GM18505 (cell line): ENCODE data around the gene GALT.

Experiments used
- ATAC-seq: cut with Tn5 transposase; IDR thresholded peaks from one replicate; pipeline ENCODE4 v1.9.1; 2021; ENCODE audit not compliant: unreplicated experiment
- POLR2A ChIP-seq: IDR thresholded peaks from 4 replicates; pipeline ENCODE4 v1.6.1; 2011; ENCODE audit warnings: borderline replicate concordance; ENCODE audit not compliant: insufficient read depth, insufficient read length; ENCODE audit errors: extremely low read depth

The GALT gene

DNA sequence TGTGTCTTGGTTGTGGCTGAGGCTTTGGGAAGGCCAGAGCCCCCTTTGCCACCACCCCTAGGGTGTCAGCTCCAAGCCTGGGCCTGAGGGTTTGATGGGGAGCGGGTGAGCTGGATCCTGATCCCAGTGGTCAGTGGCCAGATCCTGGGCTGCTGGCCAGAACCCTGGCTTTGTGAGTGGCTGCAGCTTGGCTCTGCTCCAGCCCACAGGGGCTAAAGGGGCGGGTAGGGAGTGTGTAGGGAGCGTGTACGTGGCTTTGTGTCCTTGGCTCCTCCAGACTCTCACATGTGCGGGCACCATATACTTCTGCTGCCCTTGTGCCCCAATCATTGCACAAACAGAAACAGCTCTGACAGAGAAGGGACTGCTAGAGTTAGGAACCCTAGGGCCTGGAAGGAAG, 4.3 kb downstream of the GALT start:
- ATAC-seq = no peak

DNA sequence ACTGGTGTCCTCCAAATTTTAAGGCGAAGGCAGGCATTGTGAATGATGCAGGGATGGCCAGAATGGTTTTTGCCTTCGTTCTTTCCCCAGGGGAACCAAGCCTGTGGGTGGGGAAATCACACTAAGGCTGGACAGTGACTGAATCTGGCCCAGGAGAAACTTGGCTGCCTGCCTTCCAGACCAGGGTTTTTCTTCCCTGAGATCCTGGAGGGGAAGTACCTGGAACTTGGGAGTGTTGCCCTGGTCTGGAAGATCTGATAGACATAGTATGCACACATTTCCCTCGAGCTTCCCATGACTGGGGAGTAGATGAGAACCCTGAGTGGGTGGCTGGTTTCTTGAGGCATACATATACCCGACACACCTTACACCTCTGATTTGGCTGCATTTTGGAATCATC, 4.8 kb downstream of the GALT start:
- no peak for TF ChIP-seq POLR2A
- no peak for ATAC-seq

More for the DNA sequence above, 4.3 kb downstream of the GALT start:
- TF ChIP-seq POLR2A = no peak

DNA sequence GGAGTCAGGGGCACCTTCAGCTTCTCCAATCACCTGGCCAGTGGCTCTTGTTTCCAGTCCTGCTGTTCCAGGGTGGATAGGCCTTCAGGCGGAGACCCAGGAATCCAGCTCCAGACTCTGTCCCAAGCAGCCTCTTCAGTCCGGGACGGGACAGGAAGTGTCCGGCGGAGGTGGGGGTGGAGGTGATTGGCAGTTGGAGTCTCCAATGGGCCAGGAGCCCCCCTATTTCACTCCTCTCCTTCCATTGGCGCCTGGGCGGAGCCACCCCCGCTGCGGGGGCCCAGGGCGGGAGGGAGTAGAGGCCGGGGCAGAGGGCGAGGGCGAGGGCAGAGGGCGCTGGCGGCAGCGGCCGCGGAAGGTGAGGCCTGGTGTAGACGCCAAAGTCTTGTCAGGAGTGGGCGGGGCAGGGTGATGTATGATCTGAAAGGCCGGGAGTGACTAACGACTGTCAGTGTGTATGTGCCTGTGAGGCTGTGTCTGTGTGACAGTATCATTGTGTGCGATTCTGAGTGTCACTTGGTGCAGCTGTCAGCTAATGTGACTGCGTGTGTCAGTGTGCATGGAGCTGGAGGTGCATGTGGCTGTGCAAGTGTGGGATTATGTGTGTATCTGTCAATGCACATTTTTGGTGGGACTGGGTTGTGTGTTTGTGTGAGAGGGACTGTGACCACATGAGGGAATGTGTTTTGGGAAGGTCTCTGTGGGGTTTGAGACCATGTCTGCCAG, 5.6 kb downstream of the GALT start, which contains the start of gene IL11RA:
IL11RA (plus strand) TSS at position 310 of the 726 bp plus-strand sequence. CDS start 3,033 bp downstream, outside the sequence.
- ATAC-seq = no peak
- peak; percentile 45 for TF ChIP-seq POLR2A

DNA sequence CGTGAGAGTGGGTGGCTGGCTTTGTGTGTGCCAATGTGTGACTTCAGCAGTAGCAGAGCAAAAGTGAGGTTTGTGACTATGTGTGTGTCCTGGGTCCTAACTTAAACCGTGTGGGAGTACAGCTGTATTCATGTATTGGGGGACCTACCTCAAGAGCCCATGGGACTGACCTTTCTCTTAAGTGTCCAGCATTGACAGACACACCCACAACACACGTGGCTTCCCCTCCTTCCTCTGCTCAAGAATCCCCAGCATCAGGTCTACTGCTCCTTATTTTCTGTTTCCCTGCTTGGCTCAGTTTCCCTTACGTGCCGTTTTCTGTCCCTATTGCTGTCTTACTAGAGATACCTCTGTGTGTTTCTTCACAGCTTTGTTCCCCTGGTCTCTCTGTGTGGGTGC, 6.1 kb downstream of the GALT start:
- ATAC-seq = no peak
- TF ChIP-seq POLR2A = no peak

DNA sequence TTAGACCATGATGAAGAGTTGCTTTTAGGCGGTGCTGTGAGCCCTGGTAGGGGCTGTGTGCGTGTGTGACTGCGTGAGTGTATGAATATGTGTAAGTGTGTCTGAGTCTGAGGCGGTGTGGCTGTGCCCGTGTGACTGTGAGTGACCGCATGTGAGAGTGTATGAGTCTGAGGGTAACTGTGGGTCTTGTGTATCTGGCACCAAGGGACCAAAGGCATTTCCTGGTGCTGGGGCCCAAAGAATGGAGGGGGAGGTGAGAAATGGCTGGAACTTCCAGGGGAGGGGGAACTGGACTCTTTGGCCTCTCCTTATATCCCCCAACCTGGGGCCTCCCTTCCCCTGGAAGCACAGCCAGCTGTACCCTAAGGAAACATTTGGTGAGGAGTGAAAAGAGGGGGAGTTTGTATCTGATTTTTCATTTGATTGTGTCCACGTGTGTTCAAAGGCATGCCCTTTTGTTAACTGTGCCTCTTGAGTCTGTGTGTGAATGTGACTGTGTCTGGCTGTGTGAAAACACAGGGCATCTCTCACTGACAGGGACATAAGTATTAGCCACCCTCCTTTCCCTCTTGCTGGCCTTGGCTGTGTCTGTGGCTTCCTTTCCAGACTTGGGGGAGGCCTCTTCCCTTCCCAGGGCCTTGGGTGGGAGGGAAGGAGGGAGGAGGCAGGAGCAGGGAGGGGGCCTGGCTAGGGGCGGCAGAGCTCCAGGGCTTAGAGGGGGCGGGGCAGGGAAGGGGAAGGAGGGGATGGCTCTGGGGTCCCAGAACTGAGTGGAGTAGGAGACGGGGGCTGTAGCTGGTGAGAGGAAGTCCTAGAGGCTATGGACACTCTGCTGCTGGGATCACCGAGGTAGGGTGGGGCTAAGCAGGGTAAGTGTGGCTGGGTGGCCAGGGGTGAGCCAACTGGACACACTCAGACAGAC, 6.9 kb downstream of the GALT start:
- no peak for TF ChIP-seq POLR2A
- no peak for ATAC-seq

DNA sequence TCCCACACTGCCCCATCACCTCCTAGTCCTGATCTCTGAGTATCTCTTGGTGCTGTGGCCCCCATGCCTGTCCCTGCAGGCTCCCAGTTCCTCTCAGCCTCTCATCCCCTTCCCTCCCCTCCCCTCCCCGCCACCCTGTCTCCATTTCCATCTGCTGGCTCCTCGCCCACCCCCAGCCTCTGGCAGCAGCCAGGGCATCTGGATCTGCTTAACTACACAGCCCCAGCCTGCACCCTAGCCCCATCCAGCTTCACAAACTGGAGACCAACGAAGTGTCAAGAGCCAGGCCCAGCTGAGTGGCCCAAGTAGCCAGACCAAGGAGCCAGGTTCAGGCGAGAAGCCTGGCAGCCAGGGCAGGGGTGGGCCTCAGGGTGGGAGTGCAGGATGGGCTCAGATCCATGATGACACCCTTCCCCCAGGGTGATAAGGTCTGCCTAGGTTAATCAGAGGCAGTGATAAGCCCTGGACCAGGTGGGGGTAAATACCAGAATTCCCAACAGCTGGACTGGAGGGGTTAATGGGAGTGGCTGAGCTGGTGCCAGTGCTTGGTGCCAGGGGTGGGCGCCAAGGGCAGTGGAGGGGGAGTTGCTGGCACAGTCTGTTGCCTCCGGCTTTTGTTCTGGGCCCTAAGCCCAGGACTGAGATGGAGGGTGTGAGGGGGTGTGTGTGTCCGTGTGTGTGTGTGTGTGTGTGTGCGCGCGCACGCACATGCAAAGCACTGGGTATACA, 8.0 kb downstream of the GALT start:
- no peak for ATAC-seq
- no peak for TF ChIP-seq POLR2A

DNA sequence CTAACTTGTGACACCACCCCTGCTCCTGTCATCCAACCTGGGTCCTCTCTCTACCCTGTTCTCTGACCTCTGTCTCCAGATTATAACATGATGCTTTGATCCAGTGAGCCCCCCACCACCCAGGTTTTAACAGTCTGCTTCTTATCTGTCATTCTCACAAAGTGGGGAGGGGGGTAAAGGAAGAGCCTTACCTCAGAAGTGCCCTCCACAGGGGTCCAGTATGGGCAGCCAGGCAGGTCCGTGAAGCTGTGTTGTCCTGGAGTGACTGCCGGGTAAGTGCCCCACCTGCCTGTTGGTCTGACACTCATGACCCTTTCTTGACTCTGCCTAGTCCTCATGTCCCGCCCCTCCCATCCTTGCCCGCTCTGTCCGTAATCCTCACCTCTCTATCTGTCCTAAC, 8.9 kb downstream of the GALT start:
- no peak for TF ChIP-seq POLR2A
- ATAC-seq = no peak

DNA sequence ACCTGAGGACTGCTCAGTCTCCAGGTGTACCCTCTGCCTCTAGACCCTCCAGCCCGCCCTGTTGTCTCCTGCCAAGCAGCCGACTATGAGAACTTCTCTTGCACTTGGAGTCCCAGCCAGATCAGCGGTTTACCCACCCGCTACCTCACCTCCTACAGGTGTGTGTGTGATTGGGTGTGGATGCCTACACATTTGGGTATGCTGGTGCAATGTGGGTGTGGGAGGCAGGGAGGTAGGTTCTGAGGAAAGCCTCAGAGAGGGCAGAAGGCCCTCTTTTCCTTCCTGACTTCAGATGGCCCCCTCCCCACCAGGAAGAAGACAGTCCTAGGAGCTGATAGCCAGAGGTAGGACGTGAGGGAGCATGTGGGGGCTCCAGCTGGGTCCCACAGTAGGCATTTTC, 10.5 kb downstream of the GALT start:
- TF ChIP-seq POLR2A = no peak
- ATAC-seq = no peak

DNA sequence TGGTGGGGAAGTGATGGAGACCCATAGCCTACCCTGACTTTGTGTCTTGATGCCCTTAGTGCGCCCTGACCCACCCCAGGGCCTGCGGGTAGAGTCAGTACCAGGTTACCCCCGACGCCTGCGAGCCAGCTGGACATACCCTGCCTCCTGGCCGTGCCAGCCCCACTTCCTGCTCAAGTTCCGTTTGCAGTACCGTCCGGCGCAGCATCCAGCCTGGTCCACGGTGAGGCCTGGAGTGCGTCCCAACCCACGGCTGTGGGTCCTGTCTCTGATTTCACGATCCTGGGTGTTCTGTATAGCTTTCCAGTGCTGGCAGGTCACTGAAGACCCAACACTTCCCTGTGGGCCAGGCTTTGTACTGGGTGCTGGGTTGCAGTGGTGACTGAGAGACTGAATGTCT, 12.0 kb downstream of the GALT start:
- TF ChIP-seq POLR2A = no peak
- ATAC-seq = no peak

DNA sequence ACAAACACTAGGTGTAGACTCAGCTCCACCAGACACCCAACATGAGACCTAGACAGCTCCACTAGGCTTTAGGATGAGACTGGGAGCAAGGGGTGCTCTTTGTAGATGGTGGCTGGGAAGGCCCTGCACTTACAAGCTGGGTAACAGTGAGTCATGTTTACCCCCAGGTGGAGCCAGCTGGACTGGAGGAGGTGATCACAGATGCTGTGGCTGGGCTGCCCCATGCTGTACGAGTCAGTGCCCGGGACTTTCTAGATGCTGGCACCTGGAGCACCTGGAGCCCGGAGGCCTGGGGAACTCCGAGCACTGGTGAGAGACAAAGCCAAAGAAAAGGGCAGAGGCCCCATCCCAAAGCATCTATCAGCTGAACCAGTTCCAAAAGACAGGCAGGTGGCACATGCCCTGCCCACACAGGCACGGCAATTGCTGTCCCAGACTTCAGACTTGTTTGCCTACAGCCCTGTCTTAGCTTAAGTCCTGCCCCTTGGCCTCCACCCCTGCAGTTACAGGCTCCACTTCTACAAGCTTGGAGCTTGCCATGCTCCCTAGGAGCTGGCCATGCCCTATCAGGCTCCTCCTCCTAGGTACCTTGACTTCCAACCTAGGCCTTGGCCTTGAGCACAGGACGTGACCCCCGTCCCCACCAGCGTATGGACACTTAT, 13.2 kb downstream of the GALT start:
- no peak for TF ChIP-seq POLR2A
- no peak for ATAC-seq

DNA sequence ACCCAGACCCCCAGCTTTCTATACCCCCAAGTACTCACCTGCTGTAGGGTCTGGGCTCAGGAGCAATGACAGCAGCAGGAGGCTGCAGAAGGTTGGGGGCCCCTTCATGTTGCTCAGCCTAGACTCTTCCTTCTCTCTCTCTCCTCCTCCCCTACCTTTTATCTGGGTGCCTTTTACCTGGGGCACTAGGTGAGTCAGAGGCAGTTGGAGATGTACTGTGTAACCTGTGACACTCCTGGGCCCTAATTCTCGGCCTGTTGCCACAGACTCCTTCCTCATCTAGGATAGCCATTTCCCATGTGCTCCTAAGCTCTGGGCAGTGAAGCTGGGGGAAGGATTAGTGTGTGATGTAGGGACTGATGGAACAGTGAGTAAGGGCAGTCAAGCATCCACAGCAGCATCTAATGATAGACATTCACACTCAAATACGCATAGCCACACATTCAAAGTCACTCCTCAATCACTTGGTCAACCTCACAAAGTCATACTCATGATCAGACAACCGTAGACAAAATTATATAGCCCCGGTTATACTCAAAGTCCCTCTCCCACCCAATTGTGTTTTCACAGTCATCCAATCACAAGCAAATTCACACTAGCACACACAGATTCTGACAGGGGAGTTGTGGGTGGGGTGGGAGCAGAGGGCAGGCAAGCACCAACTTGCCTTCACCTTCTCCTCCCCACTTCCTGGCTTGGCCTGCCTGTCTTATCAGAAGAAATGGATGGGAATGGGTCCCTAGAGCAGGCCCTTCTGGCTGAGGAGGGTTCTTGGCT, 16.2 kb downstream of the GALT start, which contains the start of gene CCL27:
CCL27 (minus strand) TSS at position 132 of the 777 bp plus-strand sequence; CDS start at position 108, 24 bp downstream.
- ATAC-seq = no peak
- TF ChIP-seq POLR2A = no peak

DNA sequence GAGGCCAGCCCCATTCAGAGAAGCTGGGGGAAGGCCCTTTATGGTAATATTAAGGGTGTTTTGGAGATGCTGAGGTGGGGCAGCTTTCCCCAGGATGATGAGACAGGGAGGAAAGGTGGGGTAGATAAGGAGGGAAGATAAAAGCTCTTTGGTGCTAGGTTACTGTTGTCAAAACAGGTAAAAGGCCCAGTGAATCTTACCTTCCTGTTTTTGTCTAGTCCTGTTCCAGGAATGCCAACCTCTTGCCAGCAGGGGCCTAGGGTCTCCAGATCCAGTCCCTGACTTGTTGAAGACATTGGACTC, 16.8 kb downstream of the GALT start:
- ATAC-seq = no peak
- no peak for TF ChIP-seq POLR2A

DNA sequence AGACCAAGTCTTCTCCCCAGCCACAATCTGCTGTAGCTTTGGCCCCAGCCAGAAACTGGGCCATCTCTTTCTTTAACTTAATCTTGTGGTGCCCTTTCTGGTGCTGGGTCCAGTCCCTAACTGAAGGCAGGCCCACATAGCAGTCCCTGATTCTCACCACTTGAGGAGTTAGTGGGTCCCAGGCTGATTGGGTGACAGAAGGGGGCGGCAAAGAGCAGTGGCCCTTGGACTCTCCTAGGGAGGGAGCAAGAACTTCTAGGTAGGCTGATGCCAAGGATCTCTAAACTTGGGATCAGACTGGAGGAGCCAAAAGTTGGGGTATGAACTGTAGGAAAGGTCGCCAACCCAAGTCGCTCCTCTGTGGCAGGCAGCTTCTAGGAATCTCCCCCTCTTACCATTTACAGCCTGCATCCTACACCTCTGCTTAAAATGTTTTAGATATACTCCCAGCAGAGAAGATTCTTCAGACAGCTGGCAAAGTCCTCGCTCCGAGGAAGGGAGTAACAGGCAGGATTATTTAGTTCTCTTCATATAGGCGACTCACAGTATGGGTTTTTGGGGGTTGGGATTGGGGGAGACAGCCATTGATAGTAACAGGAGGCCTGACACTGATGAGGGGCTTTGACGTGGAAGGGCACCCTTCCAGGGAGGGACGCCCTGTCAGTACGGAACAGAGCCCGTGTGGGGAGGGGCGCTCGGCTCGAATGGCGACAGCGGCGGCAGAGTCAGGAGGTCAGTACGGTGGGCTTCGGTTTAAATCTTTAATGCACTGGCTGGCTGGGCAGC, 18.0 kb downstream of the GALT start:
- ATAC-seq = peak; percentile 52
- TF ChIP-seq POLR2A = no peak
